SK-N-SH (cell line): ENCODE results near the gene AFAP1L1. TPM values are rescaled to one million over a fixed set of nuclear protein-coding genes. Genes with fewer than 3 reads are reported as not detected.
A peak's percentile ranks its signal among the peaks of the same experiment; 100 is the strongest.

Source experiments
- CTCF ChIA-PET: fragments of 300-600, 350-600 bp; formaldehyde crosslinking; extraction: SDS; loops from one replicate; lab custom pipeline; 2021; lab: Yijun Ruan, JAX
- POLR2A ChIA-PET: fragments of 350-600 bp; sonication (Branson Sonifier 250); formaldehyde crosslinking; extraction: SDS; loops from one replicate; lab custom pipeline; 2020; ENCODE audit warnings: antibody characterized with exemption, inconsistent platforms; lab: Yijun Ruan, JAX
- DNase-seq: peaks from one replicate; pipeline ENCODE4 v3.0.0; 2012
- H2AFZ ChIP-seq: fragments of 200-600 bp; sonication (generic); 2 replicates; pipeline ENCODE4 v1.8.1; 2016; ENCODE audit warnings: antibody characterized with exemption, mild to moderate bottlenecking, low read depth
- H3F3A ChIP-seq: fragments of 200-600 bp; sonication (generic); replicated peaks from 2 replicates; pipeline ENCODE3; 2016; ENCODE audit warnings: antibody characterized with exemption, mild to moderate bottlenecking; ENCODE audit not compliant: insufficient read depth
- H3K27ac ChIP-seq, 2 experiments: fragments of 200-500 bp in 1 of 2; fragments of 200-600 bp in 1 of 2; sonication (Bioruptor generic) in 1 of 2; sonication (generic), shearing (Covaris generic) in 1 of 2; 2 replicates each; pipeline versions ENCODE4 v1.5.1 to v1.6.1; 2014 to 2016; ENCODE audit warnings: low read depth in 2 of 2, inconsistent platforms in 1 of 2, low read length in 1 of 2, mild to moderate bottlenecking in 1 of 2, mixed read lengths in 1 of 2
- H3K27me3 ChIP-seq: fragments of 200-600 bp; sonication (generic), shearing (Covaris generic); 2 replicates; pipeline ENCODE4 v1.6.1; 2016; ENCODE audit warnings: mixed run types; ENCODE audit not compliant: insufficient read depth
- H3K36me3 ChIP-seq, 2 experiments: fragments of 200-500 bp in 1 of 2; fragments of 200-600 bp in 1 of 2; sonication (Bioruptor generic) in 1 of 2; sonication (generic) in 1 of 2; replicated peaks in 1 of 2; 2 replicates each; pipeline versions ENCODE3 to v1.5.1; 2014 to 2016; ENCODE audit warnings: low read length in 1 of 2, mild to moderate bottlenecking in 1 of 2; ENCODE audit not compliant: insufficient read depth in 2 of 2, control insufficient read depth in 1 of 2
- H3K4me1 ChIP-seq, 2 experiments: fragments of 200-500 bp in 1 of 2; fragments of 200-600 bp in 1 of 2; sonication (Bioruptor generic) in 1 of 2; sonication (generic), shearing (Covaris generic) in 1 of 2; 2 replicates each; pipeline versions ENCODE4 v1.5.1 to v1.6.1; 2014 to 2016; ENCODE audit warnings: low read depth in 1 of 2, low read length in 1 of 2, mixed run types in 1 of 2; ENCODE audit not compliant: insufficient read depth in 2 of 2, control insufficient read depth in 1 of 2
- H3K4me2 ChIP-seq: fragments of 200-600 bp; sonication (generic), shearing (Covaris generic); 2 replicates; pipeline ENCODE4 v1.6.1; 2017; ENCODE audit warnings: mixed run types
- H3K4me3 ChIP-seq, 2 experiments: fragments of 200-500 bp in 1 of 2; fragments of 200-600 bp in 1 of 2; sonication (Bioruptor generic) in 1 of 2; sonication (generic), shearing (Covaris generic) in 1 of 2; 2 replicates each; pipeline versions ENCODE4 v1.5.1 to v1.8.1; 2014 to 2016; ENCODE audit warnings: low read depth in 2 of 2, inconsistent platforms in 1 of 2, low read length in 1 of 2, mild to moderate bottlenecking in 1 of 2, mixed read lengths in 1 of 2, moderate library complexity in 1 of 2
- H3K79me2 ChIP-seq: fragments of 200-600 bp; sonication (generic); 2 replicates; pipeline ENCODE4 v1.8.1; 2017; ENCODE audit warnings: mild to moderate bottlenecking; ENCODE audit not compliant: insufficient read depth
- H3K9ac ChIP-seq: fragments of 200-600 bp; sonication (generic); 2 replicates; pipeline ENCODE4 v1.6.1; 2017; ENCODE audit warnings: mixed run types
- H3K9me2 ChIP-seq: fragments of 200-600 bp; sonication (generic); 2 replicates; pipeline ENCODE4 v1.6.1; 2017; ENCODE audit warnings: mixed run types
- H3K9me3 ChIP-seq: fragments of 200-600 bp; sonication (generic); 2 replicates; pipeline ENCODE4 v1.6.1; 2017; ENCODE audit warnings: mixed run types, mild to moderate bottlenecking, moderate library complexity
- H4K20me1 ChIP-seq: fragments of 200-600 bp; sonication (generic); 2 replicates; pipeline ENCODE4 v1.6.1; 2017; ENCODE audit warnings: mild to moderate bottlenecking, mixed run types; ENCODE audit not compliant: insufficient read depth
- CHD2 ChIP-seq: fragments of 150-350 bp; IDR thresholded peaks from 2 replicates; pipeline ENCODE4 v1.6.1; 2018; ENCODE audit warnings: low read length; ENCODE audit not compliant: partially characterized antibody
- CTCF ChIP-seq: fragments of 200-600 bp; sonication (generic); IDR thresholded peaks from 2 replicates; pipeline ENCODE4 v1.6.1; 2017; ENCODE audit warnings: antibody characterized with exemption, mild to moderate bottlenecking, moderate library complexity
- EP300 ChIP-seq, 2 experiments: IDR thresholded peaks; 2 replicates each; pipeline versions ENCODE4 v1.4.0 to v1.6.1; 2012; ENCODE audit warnings: borderline replicate concordance in 1 of 2, low read depth in 1 of 2, low read length in 1 of 2
- FOXJ3 ChIP-seq: sonication (generic); formaldehyde crosslinking; IDR thresholded peaks from 2 replicates; pipeline ENCODE4 v1.5.1; 2020; ENCODE audit warnings: mild to moderate bottlenecking, missing genetic modification reagents
- FOXM1 ChIP-seq: IDR thresholded peaks from 2 replicates; pipeline ENCODE4 v1.4.0; 2012; ENCODE audit warnings: low read depth, mild to moderate bottlenecking
- JUND ChIP-seq: IDR thresholded peaks from 2 replicates; pipeline ENCODE4 v1.4.0; 2012
- MAX ChIP-seq: IDR thresholded peaks from 2 replicates; pipeline ENCODE4 v1.4.0; 2012; ENCODE audit warnings: low read depth
- MEF2A ChIP-seq: IDR thresholded peaks from 2 replicates; pipeline ENCODE4 v1.4.0; 2012; ENCODE audit warnings: low read depth, borderline replicate concordance
- MXI1 ChIP-seq: IDR thresholded peaks from 2 replicates; pipeline ENCODE4 v1.6.1; 2012; ENCODE audit warnings: mild to moderate bottlenecking, low read depth, low read length, improper control_type of control experiment
- NFIC ChIP-seq: IDR thresholded peaks from 2 replicates; pipeline ENCODE4 v1.4.0; 2012; ENCODE audit warnings: borderline replicate concordance
- NRF1 ChIP-seq: IDR thresholded peaks from 2 replicates; pipeline ENCODE4 v1.6.1; 2012; ENCODE audit warnings: low read depth, mild to moderate bottlenecking, low read length
- POLR2AphosphoS5 ChIP-seq: IDR thresholded peaks from 2 replicates; pipeline ENCODE4 v1.6.1; 2012; ENCODE audit warnings: low read depth, low read length
- RAD21 ChIP-seq: IDR thresholded peaks from 2 replicates; pipeline ENCODE4 v1.6.1; 2012; ENCODE audit warnings: mild to moderate bottlenecking, low read length
- RCOR1 ChIP-seq: fragments of 150-350 bp; IDR thresholded peaks from 2 replicates; pipeline ENCODE4 v1.6.1; 2017; ENCODE audit warnings: antibody characterized with exemption, low read length
- RXRA ChIP-seq: IDR thresholded peaks from 2 replicates; pipeline ENCODE4 v1.4.0; 2012; ENCODE audit warnings: low read depth, mild to moderate bottlenecking, borderline replicate concordance
- SIN3A ChIP-seq: IDR thresholded peaks from 2 replicates; pipeline ENCODE4 v1.6.1; 2012; ENCODE audit warnings: low read depth, mild to moderate bottlenecking, low read length, moderate library complexity, borderline replicate concordance
- SMC3 ChIP-seq: IDR thresholded peaks from 2 replicates; pipeline ENCODE4 v1.6.1; 2012; ENCODE audit warnings: low read depth, low read length, improper control_type of control experiment
- TCF12 ChIP-seq: IDR thresholded peaks from 2 replicates; pipeline ENCODE4 v1.4.0; 2012
- TEAD4 ChIP-seq: IDR thresholded peaks from 2 replicates; pipeline ENCODE4 v1.4.0; 2012; ENCODE audit warnings: mild to moderate bottlenecking, borderline replicate concordance; ENCODE audit not compliant: insufficient read depth
- USF1 ChIP-seq: IDR thresholded peaks from 2 replicates; pipeline ENCODE4 v1.4.0; 2012; ENCODE audit warnings: low read depth, borderline replicate concordance
- YY1 ChIP-seq: IDR thresholded peaks from 2 replicates; pipeline ENCODE4 v1.4.0; 2012; ENCODE audit warnings: low read depth, mild to moderate bottlenecking
- ZBTB33 ChIP-seq: IDR thresholded peaks from 2 replicates; pipeline ENCODE4 v1.4.0; 2012; ENCODE audit warnings: low read depth, borderline replicate concordance
- WGBS: methylation state at CpG from one replicate; pipeline ENCODE4 v1.1.6; 2017; ENCODE audit warnings: low lambda C conversion rate; 5-methylcytosine and 5-hydroxymethylcytosine counted together
- polyA plus RNA-seq, 3 experiments: library from polyadenylated mRNA; depleted of rRNA; stranded (reverse); fragments of >200 nt; gene quantifications; 2 replicates each; pipeline ENCODE4 v1.2.3, GENCODE V29; 2012

AFAP1L1 gene
- polyA plus RNA-seq, 1 of the 3 experiments (the other 2 are of a cell fraction), result 0.82 TPM

GRCh38 chr5:149319174-149319573 lies 47.5 kb downstream of the AFAP1L1 start:
- 88% methylated on average over 3 of the region's 3 CpGs for WGBS
- Histone ChIP-seq H3F3A (peaks cover 13% of the 10 kb centered on the region), H3K9me2 (no peaks in the 10 kb centered on the region), H3K27ac (no peak overlapping the region), H3K4me3 (no peak overlapping the region), H4K20me1 (no peaks in the 10 kb centered on the region), H3K4me2 (no peak overlapping the region), H3K79me2 (no peaks in the 10 kb centered on the region), H3K36me3 (no peaks in the 10 kb centered on the region), H3K27me3 (no peaks in the 10 kb centered on the region), H2AFZ (no peak overlapping the region), H3K9ac (no peak overlapping the region), H3K4me1 (peaks cover 13 to 20% of the 10 kb centered on the region in 2 experiments), H3K9me3 (no peaks in the 10 kb centered on the region)
- POLR2A ChIA-PET, result interaction anchor here (2.5 kb wide), 1 partner anchor 26 kb away, joined by 33 read pairs; the partner anchor contains the start of gene GRPEL2
- CTCF ChIA-PET, result interaction anchor here (0.8 to 9.4 kb wide), 7 partner anchors 27 to 299 kb away, joined by 3 to 120 read pairs (median 21); partner anchors contain the start of gene GRPEL2
- TF ChIP-seq MAX (no peak), TCF12 (no peak), CTCF (no peak), FOXM1 (no peak), ZBTB33 (no peak), EP300 (IDR thresholded peaks at IDR 0.05; ENCODE audit: borderline replicate concordance in 1 of 2, low read depth in 1 of 2, low read length in 1 of 2) (no peak), FOXJ3 (CRISPR knock-in tag) (no peak), MXI1 (no peak), RAD21 (no peak), RXRA (no peak), JUND (no peak), NRF1 (no peak), TEAD4 (no peak)
- no peak for DNase-seq

- H3K27ac ChIP-seq, result peak overlapping the region; percentile 83 to 96
- peak overlapping the region; percentile 69 for H3K4me2 ChIP-seq
- peak overlapping the region; percentile 99 for H2AFZ ChIP-seq
- H3K27me3 ChIP-seq, result no peaks in the 10 kb centered on the region
- H3K9ac ChIP-seq, result peak overlapping the region; percentile 54; the same call in 1 of the 2 replicates
- peak; percentile 88 for DNase-seq
- CTCF ChIA-PET, result interaction anchor here (0.8 to 9.4 kb wide), 10 partner anchors 25 to 250 kb away, joined by 3 to 120 read pairs (median 5); partner anchors contain the start of gene PCYOX1L
- peaks cover 22 to 23% of the 10 kb centered on the region in 2 experiments for H3K4me1 ChIP-seq
- WGBS, result 26% methylated on average over 3 of the region's 4 CpGs
- H3K9me2 ChIP-seq, result no peaks in the 10 kb centered on the region
- H3K79me2 ChIP-seq, result no peaks in the 10 kb centered on the region
- no peaks in the 10 kb centered on the region for H3K36me3 ChIP-seq
- POLR2A ChIA-PET, result interaction anchor here (0.7 to 2.5 kb wide), 10 partner anchors 9 to 303 kb away, joined by 3 to 33 read pairs (median 4); partner anchors contain the start of genes CSNK1A1, GRPEL2 and PCYOX1L
- no peaks in the 10 kb centered on the region for H3K9me3 ChIP-seq
- H3F3A ChIP-seq, result peaks cover 13% of the 10 kb centered on the region
- H4K20me1 ChIP-seq, result no peaks in the 10 kb centered on the region
- H3K4me3 ChIP-seq, result no peak overlapping the region; a peak in 1 of 4 replicates
- peak in 1 of 2 experiments; percentile 42; a peak in 1 of 4 replicates for TF ChIP-seq EP300 (IDR thresholded peaks at IDR 0.05; ENCODE audit: borderline replicate concordance in 1 of 2, low read depth in 1 of 2, low read length in 1 of 2)
- peak; percentile 39 for TF ChIP-seq CHD2
- TF ChIP-seq POLR2AphosphoS5, result peak; percentile 87
- peak; percentile 66; the same call in 1 of the 2 replicates for TF ChIP-seq YY1
- TF ChIP-seq USF1, result peak; percentile 92
- TF ChIP-seq RCOR1, result peak; percentile 63
- TF ChIP-seq MXI1, result peak; percentile 88; the same call in 1 of the 2 replicates
- peak; percentile 48; the same call in 1 of the 2 replicates for TF ChIP-seq TCF12
- TF ChIP-seq MEF2A, result no peak
- peak; percentile 81 for TF ChIP-seq NFIC
- TF ChIP-seq SIN3A, result 0 out of 2 replicates have a peak, but pooled peaks have one; percentile 14
- no peak for TF ChIP-seq SMC3
- no peak for TF ChIP-seq TEAD4
- TF ChIP-seq RAD21, result no peak
- TF ChIP-seq MAX, result peak; percentile 80
Observed at GRCh38 chr5:149320791-149321330, 49.2 kb downstream of the AFAP1L1 start.
